GM12878 (cell line): ENCODE measurements around the gene DNPEP. TPM values are rescaled to one million over a fixed set of nuclear protein-coding genes. Genes with fewer than 3 reads are reported as not detected.

ENCODE experiments used
- ATAC-seq: fragments of 200-7000 bp; cut with Tn5 transposase; 3 replicates; pipeline ENCODE4 v1.9.1; 2020; ENCODE audit warnings: mild to moderate bottlenecking, moderate library complexity
- BruUV-seq: library from RNA; stranded (reverse); fragments of 400-500 nt; replicated peaks from 2 replicates; lab custom pipeline; 2021; lab: Mats Ljungman, UMichigan
- CTCF ChIA-PET: fragments of 300-600 bp; sonication (Branson Sonifier 250); formaldehyde crosslinking; extraction: SDS; loops from one replicate; lab custom pipeline; 2021; ENCODE audit warnings: inconsistent platforms; lab: Yijun Ruan, JAX
- POLR2A ChIA-PET: fragments of 350-600 bp; formaldehyde crosslinking; extraction: SDS; loops from one replicate; lab custom pipeline; 2021; ENCODE audit warnings: inconsistent platforms; lab: Charles Lee
- RAD21 ChIA-PET: fragments of 300-600 bp; sonication (Branson Sonifier 250); formaldehyde crosslinking; loops from one replicate; lab custom pipeline; 2023; ENCODE audit warnings: antibody characterized with exemption; ENCODE audit not compliant: unreplicated experiment; lab: Charles Lee
- SMC1A ChIA-PET: fragments of 300-600 bp; sonication (Branson Sonifier 250); formaldehyde crosslinking; loops from one replicate; lab custom pipeline; 2023; ENCODE audit not compliant: unreplicated experiment, uncharacterized antibody; lab: Charles Lee
- DNase-seq: peaks from one replicate; pipeline ENCODE4 v3.0.0-alpha.2; 2011; ENCODE audit warnings: low read depth, low spot score
- FAIRE-seq: peaks from 3 replicates; lab custom pipeline; 2011; peaks lifted over from hg19 to GRCh38; lab: Jason Lieb, UNC
- H2AFZ ChIP-seq: 2 replicates; pipeline ENCODE4 v1.6.0; 2011; ENCODE audit warnings: low read depth, low read length, control low read depth; ENCODE audit not compliant: control insufficient read depth
- H3K27ac ChIP-seq: 2 replicates; pipeline ENCODE4 v1.5.1; 2011; ENCODE audit warnings: control low read depth; ENCODE audit not compliant: control insufficient read depth, insufficient read depth
- H3K27me3 ChIP-seq, 2 experiments: replicated peaks in 1 of 2; 2 replicates each; pipeline versions ENCODE4 v1.6.0 to v1.6.1; 2011; ENCODE audit warnings: low read length in 1 of 2; ENCODE audit not compliant: control insufficient read depth in 2 of 2, insufficient read depth in 2 of 2
- H3K36me3 ChIP-seq, 2 experiments: 2 replicates each; pipeline ENCODE4 v1.5.1; 2011; ENCODE audit warnings: low read length in 1 of 2; ENCODE audit not compliant: control insufficient read depth in 2 of 2, insufficient read depth in 2 of 2
- H3K4me1 ChIP-seq: 2 replicates; pipeline ENCODE4 v1.6.1; 2011; ENCODE audit warnings: mild to moderate bottlenecking, low read length, moderate library complexity, mixed read lengths; ENCODE audit not compliant: control insufficient read depth, insufficient read depth
- H3K4me2 ChIP-seq: 2 replicates; pipeline ENCODE4 v1.6.0; 2011; ENCODE audit warnings: control low read depth; ENCODE audit not compliant: control insufficient read depth, insufficient read depth
- H3K4me3 ChIP-seq: fragments of 200-600 bp; sonication (generic); 2 replicates; pipeline ENCODE4 v1.5.1; 2016
- H3K79me2 ChIP-seq: 2 replicates; pipeline ENCODE4 v1.6.0; 2011; ENCODE audit warnings: low read length; ENCODE audit not compliant: control insufficient read depth, insufficient read depth
- H3K9ac ChIP-seq: 2 replicates; pipeline ENCODE4 v1.8.0; 2011; ENCODE audit warnings: low read length, control low read depth, mixed read lengths; ENCODE audit not compliant: control insufficient read depth, insufficient read depth
- H3K9me3 ChIP-seq: replicated peaks from 3 replicates; pipeline ENCODE4 v1.5.1; 2011; ENCODE audit warnings: mild to moderate bottlenecking, low read length; ENCODE audit not compliant: control insufficient read depth, insufficient read depth
- H4K20me1 ChIP-seq: 2 replicates; pipeline ENCODE4 v1.6.0; 2011; ENCODE audit not compliant: control insufficient read depth, insufficient read depth
- ASH2L ChIP-seq: fragments of 300-600, 200-600 bp; sonication (generic); IDR thresholded peaks from 2 replicates; pipeline ENCODE4 v1.6.1; 2017; ENCODE audit warnings: low read depth, mild to moderate bottlenecking, borderline replicate concordance
- BHLHE40 ChIP-seq, 2 experiments: fragments of 450-650 bp in 1 of 2; IDR thresholded peaks; 2 replicates each; pipeline ENCODE4 v1.6.1; 2011 to 2017; ENCODE audit warnings: low read depth in 2 of 2, borderline replicate concordance in 1 of 2, improper control_type of control experiment in 1 of 2, low read length in 1 of 2, mild to moderate bottlenecking in 1 of 2
- FOXK2 ChIP-seq: fragments of 450-650 bp; IDR thresholded peaks from 2 replicates; pipeline ENCODE4 v1.6.1; 2017; ENCODE audit warnings: mild to moderate bottlenecking, moderate library complexity
- GATAD2B ChIP-seq: fragments of 450-650 bp; conservative IDR thresholded peaks from 2 replicates; pipeline ENCODE4 v1.6.1; 2017; ENCODE audit warnings: low read depth, mild to moderate bottlenecking, moderate library complexity
- IKZF2 ChIP-seq, 2 experiments: fragments of 450-650 bp; IDR thresholded peaks; 2 replicates each; pipeline ENCODE4 v1.6.1; 2017; ENCODE audit warnings: mild to moderate bottlenecking in 2 of 2, moderate library complexity in 2 of 2
- NFIC ChIP-seq: IDR thresholded peaks from 2 replicates; pipeline ENCODE4 v1.6.1; 2012; ENCODE audit warnings: low read depth, mild to moderate bottlenecking, inconsistent platforms, low read length, moderate library complexity
- NR2C2 ChIP-seq: IDR thresholded peaks from 2 replicates; pipeline ENCODE4 v1.6.1; 2011; ENCODE audit warnings: borderline replicate concordance, low read depth; ENCODE audit not compliant: control insufficient read depth, insufficient read length
- SREBF1 ChIP-seq: IDR thresholded peaks from 2 replicates; pipeline ENCODE4 v1.6.1; 2012; ENCODE audit warnings: mild to moderate bottlenecking, low read length
- SRF ChIP-seq, 2 experiments: IDR thresholded peaks; 2 replicates each; pipeline ENCODE4 v1.6.1; 2011; ENCODE audit warnings: low read depth in 2 of 2, low read length in 2 of 2, mild to moderate bottlenecking in 1 of 2, moderate library complexity in 1 of 2
- SUZ12 ChIP-seq: fragments of 200-600 bp; sonication (generic); IDR thresholded peaks from one replicate; pipeline ENCODE4 v1.6.1; 2018; ENCODE audit warnings: antibody characterized with exemption, mild to moderate bottlenecking; ENCODE audit not compliant: unreplicated experiment
- ZNF24 ChIP-seq: fragments of 450-650 bp; IDR thresholded peaks from 2 replicates; pipeline ENCODE4 v1.6.1; 2017; ENCODE audit warnings: antibody characterized with exemption, mild to moderate bottlenecking
- ZNF622 ChIP-seq: fragments of 450-650 bp; IDR thresholded peaks from 2 replicates; pipeline ENCODE4 v1.6.1; 2017; ENCODE audit warnings: mild to moderate bottlenecking, inconsistent platforms
- ZSCAN29 ChIP-seq: fragments of 450-650 bp; IDR thresholded peaks from 2 replicates; pipeline ENCODE4 v1.6.1; 2017; ENCODE audit warnings: mild to moderate bottlenecking, moderate library complexity
- WGBS: methylation state at CpG from one replicate; pipeline ENCODE4 v1.1.6; 2016; ENCODE audit warnings: low lambda C conversion rate; ENCODE audit not compliant: insufficient replicate concordance, insufficient coverage; ENCODE audit errors: missing lambda C conversion rate; 5-methylcytosine and 5-hydroxymethylcytosine counted together
- in situ Hi-C: fragments of 300-500 bp; cut with MboI; formaldehyde crosslinking; loops from 9 replicates; pipeline ENCODE4 v1.14.3; 2018; ENCODE audit warnings: mixed read lengths
- intact Hi-C: fragments of 100-400 bp; cut with micrococcal nuclease; formaldehyde crosslinking; loops from one replicate; pipeline ENCODE4 v1.14.2; 2022; ENCODE audit not compliant: unreplicated experiment
- polyA plus RNA-seq, 11 experiments: library from polyadenylated mRNA; depleted of rRNA in 4 of 11; unstranded in 6 of 11; stranded (reverse) in 5 of 11; fragments of >200 nt; fragmentation: Nextera tagmentation in 4 of 11; fragmentation: Illumina TruSeq in 1 of 11; extraction: Ambion mirVana in 4 of 11; extraction: Trizol in 1 of 11; gene quantifications; 1 replicate in 1 of 11; 2 replicates in 10 of 11; pipeline versions ENCODE4 v1.2.1 to v1.2.3, GENCODE V29; 2011 to 2016; ENCODE audit warnings: inconsistent platforms in 2 of 11, missing spikeins in 2 of 11, low read depth in 1 of 11
- total RNA-seq, 4 experiments: library from RNA; depleted of rRNA in 3 of 4; stranded (reverse); fragments of >200 nt in 3 of 4; fragmentation: Illumina TruSeq in 1 of 4; extraction: Trizol in 1 of 4; gene quantifications; 2 replicates each; pipeline versions ENCODE4 v1.2.1 to v1.2.3, GENCODE V29; 2013 to 2021
- TF ChIP-seq, protein P1 (sequence below): IDR thresholded peaks from 2 replicates; pipeline ENCODE4 v1.6.1; 2011; ENCODE audit warnings: borderline replicate concordance, low read depth, mild to moderate bottlenecking, moderate library complexity, mixed read lengths, low read length; ENCODE audit not compliant: insufficient read depth; ENCODE audit errors: extremely low read length
- TF ChIP-seq, protein P2 (sequence below): fragments of 450-650 bp; IDR thresholded peaks from 2 replicates; pipeline ENCODE4 v1.6.1; 2017; ENCODE audit warnings: borderline replicate concordance
- TF ChIP-seq, protein P3 (sequence below): IDR thresholded peaks from 2 replicates; pipeline ENCODE4 v1.6.1; 2012; ENCODE audit warnings: low read length, inconsistent platforms
- TF ChIP-seq, protein P4 (sequence below): fragments of 450-650 bp; IDR thresholded peaks from 2 replicates; pipeline ENCODE4 v1.6.1; 2018; ENCODE audit warnings: mild to moderate bottlenecking, low read depth, moderate library complexity; ENCODE audit not compliant: partially characterized antibody

Gene DNPEP
- total and polyA plus RNA-seq, 10 of the 15 experiments (the other 5 are each of a cell fraction or from before 2014, with no cell fraction given) = 33.1 to 82.0 (median 64.1) TPM

DNA sequence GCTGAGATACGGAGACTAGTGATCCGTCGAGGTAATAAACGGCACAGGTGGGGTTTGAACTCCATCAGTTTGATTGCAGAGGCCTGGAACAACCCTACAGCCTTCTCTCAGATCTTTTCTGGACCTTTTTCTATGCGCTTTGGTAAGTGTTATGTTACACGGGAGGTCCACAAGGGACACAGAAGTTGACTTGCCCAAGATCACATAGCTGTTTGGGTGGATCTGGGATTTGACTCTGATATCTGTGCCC lies 1.1 kb upstream of the DNPEP start:
- no peak for ATAC-seq
- POLR2A ChIA-PET = interaction anchor here (0.7 to 2.5 kb wide), 7 partner anchors 12 to 212 kb away, joined by 3 to 15 read pairs (median 8); partner anchors contain the start of genes CNPPD1, DNAJB2, GMPPA and STK11IP
- Histone ChIP-seq H3K9ac (no peak overlapping the region), H3K4me1 (peaks cover 5% of the 10 kb centered on the region), H3K27ac (no peak overlapping the region), H3K27me3 (no peaks in the 10 kb centered on the region), H2AFZ (peak overlapping the region; percentile 92), H3K9me3 (no peaks in the 10 kb centered on the region; the same call in 1 of the 3 replicates), H3K4me3 (peak overlapping the region; percentile 8; the same call in 1 of the 2 replicates), H3K4me2 (peak overlapping the region; percentile 68), H4K20me1 (no peaks in the 10 kb centered on the region), H3K36me3 (peaks cover 0 to 9% of the 10 kb centered on the region in 2 experiments; a peak in 2 of 4 replicates), H3K79me2 (peaks cover 8% of the 10 kb centered on the region)
- DNase-seq = no peak
- 38% methylated on average over 6 of the region's 6 CpGs for WGBS
- in situ Hi-C loops = no loop called here
- intact Hi-C loops = loop anchor here (5.0 kb wide), 2 partner anchors 212 to 227 kb away; partner anchors contain the start of genes CNPPD1, NHEJ1 and RETREG2
- CTCF ChIA-PET = interaction anchor here (0.6 to 7.8 kb wide), 14 partner anchors 8 to 269 kb away, joined by 3 to 64 read pairs (median 4); partner anchors contain the start of genes DNAJB2 and GMPPA
- no peak for TF ChIP-seq SUZ12
- TF ChIP-seq SREBF1 = no peak
- TF ChIP-seq, protein P1, sequence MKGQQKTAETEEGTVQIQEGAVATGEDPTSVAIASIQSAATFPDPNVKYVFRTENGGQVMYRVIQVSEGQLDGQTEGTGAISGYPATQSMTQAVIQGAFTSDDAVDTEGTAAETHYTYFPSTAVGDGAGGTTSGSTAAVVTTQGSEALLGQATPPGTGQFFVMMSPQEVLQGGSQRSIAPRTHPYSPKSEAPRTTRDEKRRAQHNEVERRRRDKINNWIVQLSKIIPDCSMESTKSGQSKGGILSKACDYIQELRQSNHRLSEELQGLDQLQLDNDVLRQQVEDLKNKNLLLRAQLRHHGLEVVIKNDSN = no peak
- no peak for TF ChIP-seq SRF (IDR thresholded peaks at IDR 0.05; ENCODE audit: low read depth in 2 of 2, low read length in 2 of 2)
- TF ChIP-seq ZNF24 = no peak
- TF ChIP-seq, protein P2, sequence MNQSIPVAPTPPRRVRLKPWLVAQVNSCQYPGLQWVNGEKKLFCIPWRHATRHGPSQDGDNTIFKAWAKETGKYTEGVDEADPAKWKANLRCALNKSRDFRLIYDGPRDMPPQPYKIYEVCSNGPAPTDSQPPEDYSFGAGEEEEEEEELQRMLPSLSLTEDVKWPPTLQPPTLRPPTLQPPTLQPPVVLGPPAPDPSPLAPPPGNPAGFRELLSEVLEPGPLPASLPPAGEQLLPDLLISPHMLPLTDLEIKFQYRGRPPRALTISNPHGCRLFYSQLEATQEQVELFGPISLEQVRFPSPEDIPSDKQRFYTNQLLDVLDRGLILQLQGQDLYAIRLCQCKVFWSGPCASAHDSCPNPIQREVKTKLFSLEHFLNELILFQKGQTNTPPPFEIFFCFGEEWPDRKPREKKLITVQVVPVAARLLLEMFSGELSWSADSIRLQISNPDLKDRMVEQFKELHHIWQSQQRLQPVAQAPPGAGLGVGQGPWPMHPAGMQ = no peak
- TF ChIP-seq NFIC = no peak
- TF ChIP-seq ZSCAN29 = no peak
- TF ChIP-seq, protein P3, sequence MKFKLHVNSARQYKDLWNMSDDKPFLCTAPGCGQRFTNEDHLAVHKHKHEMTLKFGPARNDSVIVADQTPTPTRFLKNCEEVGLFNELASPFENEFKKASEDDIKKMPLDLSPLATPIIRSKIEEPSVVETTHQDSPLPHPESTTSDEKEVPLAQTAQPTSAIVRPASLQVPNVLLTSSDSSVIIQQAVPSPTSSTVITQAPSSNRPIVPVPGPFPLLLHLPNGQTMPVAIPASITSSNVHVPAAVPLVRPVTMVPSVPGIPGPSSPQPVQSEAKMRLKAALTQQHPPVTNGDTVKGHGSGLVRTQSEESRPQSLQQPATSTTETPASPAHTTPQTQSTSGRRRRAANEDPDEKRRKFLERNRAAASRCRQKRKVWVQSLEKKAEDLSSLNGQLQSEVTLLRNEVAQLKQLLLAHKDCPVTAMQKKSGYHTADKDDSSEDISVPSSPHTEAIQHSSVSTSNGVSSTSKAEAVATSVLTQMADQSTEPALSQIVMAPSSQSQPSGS = no peak
- TF ChIP-seq FOXK2 = no peak
- TF ChIP-seq, protein P4, sequence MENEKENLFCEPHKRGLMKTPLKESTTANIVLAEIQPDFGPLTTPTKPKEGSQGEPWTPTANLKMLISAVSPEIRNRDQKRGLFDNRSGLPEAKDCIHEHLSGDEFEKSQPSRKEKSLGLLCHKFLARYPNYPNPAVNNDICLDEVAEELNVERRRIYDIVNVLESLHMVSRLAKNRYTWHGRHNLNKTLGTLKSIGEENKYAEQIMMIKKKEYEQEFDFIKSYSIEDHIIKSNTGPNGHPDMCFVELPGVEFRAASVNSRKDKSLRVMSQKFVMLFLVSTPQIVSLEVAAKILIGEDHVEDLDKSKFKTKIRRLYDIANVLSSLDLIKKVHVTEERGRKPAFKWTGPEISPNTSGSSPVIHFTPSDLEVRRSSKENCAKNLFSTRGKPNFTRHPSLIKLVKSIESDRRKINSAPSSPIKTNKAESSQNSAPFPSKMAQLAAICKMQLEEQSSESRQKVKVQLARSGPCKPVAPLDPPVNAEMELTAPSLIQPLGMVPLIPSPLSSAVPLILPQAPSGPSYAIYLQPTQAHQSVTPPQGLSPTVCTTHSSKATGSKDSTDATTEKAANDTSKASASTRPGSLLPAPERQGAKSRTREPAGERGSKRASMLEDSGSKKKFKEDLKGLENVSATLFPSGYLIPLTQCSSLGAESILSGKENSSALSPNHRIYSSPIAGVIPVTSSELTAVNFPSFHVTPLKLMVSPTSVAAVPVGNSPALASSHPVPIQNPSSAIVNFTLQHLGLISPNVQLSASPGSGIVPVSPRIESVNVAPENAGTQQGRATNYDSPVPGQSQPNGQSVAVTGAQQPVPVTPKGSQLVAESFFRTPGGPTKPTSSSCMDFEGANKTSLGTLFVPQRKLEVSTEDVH = no peak
- TF ChIP-seq ZNF622 = no peak
- TF ChIP-seq GATAD2B = no peak
- no peak for TF ChIP-seq BHLHE40 (IDR thresholded peaks at IDR 0.05; ENCODE audit: borderline replicate concordance in 1 of 2, low read depth in 2 of 2, low read length in 1 of 2)
- no peak for TF ChIP-seq NR2C2
- no peak for TF ChIP-seq IKZF2 (IDR thresholded peaks at IDR 0.05)
- TF ChIP-seq ASH2L = no peak
- RAD21 ChIA-PET = interaction anchor here (0.6 to 1.7 kb wide), 5 partner anchors 14 to 229 kb away, joined by 3 to 6 read pairs (median 4); partner anchors contain the start of genes GMPPA and STK11IP
- SMC1A ChIA-PET = no interaction called here
- no peak for FAIRE-seq
- BruUV-seq = no TSS peak
